Esophagus muscularis mucosa (tissue), 4 donors: ENCODE measurements around the gene LINC01488. TPM values are rescaled to one million over a fixed set of nuclear protein-coding genes. Genes with fewer than 3 reads are reported as not detected.
A peak's percentile ranks its signal among the peaks of the same experiment; 100 is the strongest.

Experiments
- DNase-seq: peaks from one replicate; pipeline ENCODE4 v3.0.0-alpha.2; 2017; ENCODE audit errors: extremely low spot score
- H3K27ac ChIP-seq, 4 donors: fragments of 200-600 bp; sonication (generic); replicated peaks in 1 of 4; 1 replicate in 3 of 4; 2 replicates in 1 of 4; pipeline ENCODE4 v1.5.1; 2016 to 2019; ENCODE audit warnings: mild to moderate bottlenecking in 1 of 4
- H3K27me3 ChIP-seq, 4 donors: fragments of 200-600 bp; sonication (generic); one replicate each; pipeline versions ENCODE4 v1.5.1 to v1.6.0; 2016 to 2019
- H3K36me3 ChIP-seq, 4 donors: fragments of 200-600 bp; sonication (generic); one replicate each; pipeline ENCODE4 v1.5.1; 2016 to 2019
- H3K4me1 ChIP-seq, 4 donors: fragments of 200-600 bp; sonication (generic); one replicate each; pipeline ENCODE4 v1.5.1; 2016 to 2019
- H3K4me3 ChIP-seq, 4 donors: fragments of 200-600 bp; sonication (generic); 1 replicate in 2 of 4; 2 replicates in 2 of 4; pipeline ENCODE4 v1.5.1; 2016 to 2019; ENCODE audit warnings: mild to moderate bottlenecking in 4 of 4, moderate library complexity in 1 of 4
- H3K9me3 ChIP-seq, 4 donors: fragments of 200-600 bp; sonication (generic); 1 replicate in 3 of 4; 2 replicates in 1 of 4; pipeline ENCODE4 v1.5.1; 2016 to 2019
- CTCF ChIP-seq, 3 experiments: fragments of 200-600 bp in 2 of 3; fragments of 450-650 bp in 1 of 3; sonication (generic) in 2 of 3; IDR thresholded peaks; one replicate each; pipeline ENCODE4 v1.5.1; 2017 to 2019; ENCODE audit warnings: antibody characterized with exemption in 3 of 3, mild to moderate bottlenecking in 2 of 3, moderate library complexity in 1 of 3
- EP300 ChIP-seq: sonication (generic); formaldehyde crosslinking; IDR thresholded peaks from one replicate; pipeline ENCODE4 v1.6.1; 2017; ENCODE audit warnings: antibody characterized with exemption
- POLR2A ChIP-seq: fragments of 450-650 bp; IDR thresholded peaks from one replicate; pipeline ENCODE4 v1.6.1; 2017; ENCODE audit warnings: antibody characterized with exemption, moderate library complexity, mild to moderate bottlenecking, low read depth
- POLR2AphosphoS5 ChIP-seq, 2 donors: sonication (generic); formaldehyde crosslinking; IDR thresholded peaks; one replicate each; pipeline ENCODE4 v1.6.1; 2017; ENCODE audit warnings: antibody characterized with exemption in 2 of 2
- WGBS: methylation state at CpG from one replicate; pipeline ENCODE4 v1.1.5; 2018; 5-methylcytosine and 5-hydroxymethylcytosine counted together
- intact Hi-C: fragments of 100-400 bp; cut with DNase I; formaldehyde crosslinking; loops from one replicate; pipeline ENCODE4 v1.15.1; 2023
- total RNA-seq, 4 donors: library from RNA; depleted of rRNA; stranded (reverse); fragments of >200 nt; gene quantifications; one replicate each; pipeline versions ENCODE4 v1.1.0 to v1.2.1, GENCODE V29; 2016

Gene LINC01488
- total RNA-seq, 4 donors from 2014 or later: not detected

GRCh38 chr11:69484427-69485259 lies 3.2 kb downstream of the LINC01488 start:
- WGBS: 100% methylated on average over 5 of the region's 13 CpGs
- H3K27ac ChIP-seq: no peak overlapping the region
- no peaks in the 10 kb centered on the region for H3K9me3 ChIP-seq
- no peaks in the 10 kb centered on the region for H3K27me3 ChIP-seq
- H3K4me1 ChIP-seq: peaks cover 33 to 44% (median 37%) of the 10 kb centered on the region in 4 donors
- DNase-seq: no peak
- H3K4me3 ChIP-seq: no peak overlapping the region
- H3K36me3 ChIP-seq: no peaks in the 10 kb centered on the region
- intact Hi-C loops: no loop called here
- TF ChIP-seq EP300 (no peak), POLR2A (no peak), POLR2AphosphoS5 (IDR thresholded peaks at IDR 0.05) (no peak), CTCF (IDR thresholded peaks at IDR 0.05) (no peak)

GRCh38 chr11:69485337-69486041 lies 4.0 kb downstream of the LINC01488 start:
- no peaks in the 10 kb centered on the region for H3K36me3 ChIP-seq
- no peaks in the 10 kb centered on the region for H3K27me3 ChIP-seq
- 100% methylated on average over 3 of the region's 11 CpGs for WGBS
- TF ChIP-seq EP300: no peak
- no peak for TF ChIP-seq POLR2AphosphoS5 (IDR thresholded peaks at IDR 0.05)
- TF ChIP-seq POLR2A: no peak
- no peak for TF ChIP-seq CTCF (IDR thresholded peaks at IDR 0.05)
- H3K9me3 ChIP-seq: no peaks in the 10 kb centered on the region
- intact Hi-C loops: no loop called here
- no peak overlapping the region for H3K27ac ChIP-seq
- no peak overlapping the region for H3K4me3 ChIP-seq
- H3K4me1 ChIP-seq: peaks cover 31 to 38% (median 33%) of the 10 kb centered on the region in 4 donors
- DNase-seq: no peak

- no peak overlapping the region for H3K4me3 ChIP-seq
- no peak for DNase-seq
- TF ChIP-seq CTCF (IDR thresholded peaks at IDR 0.05) (no peak), POLR2AphosphoS5 (IDR thresholded peaks at IDR 0.05) (no peak)
- H3K36me3 ChIP-seq: no peaks in the 10 kb centered on the region
- intact Hi-C loops: no loop called here
- H3K27ac ChIP-seq: peak overlapping the region in 3 of 4 donors; percentile 0 to 35 (median 13)
- H3K4me1 ChIP-seq: peaks cover 26 to 33% (median 28%) of the 10 kb centered on the region in 4 donors
- H3K27me3 ChIP-seq: no peaks in the 10 kb centered on the region
- WGBS: 91% methylated on average over 17 of the region's 17 CpGs
- no peaks in the 10 kb centered on the region for H3K9me3 ChIP-seq
Observed at GRCh38 chr11:69486056-69486772, 4.8 kb downstream of the LINC01488 start.

GRCh38 chr11:69486773-69487291 lies 5.4 kb downstream of the LINC01488 start:
- H3K9me3 ChIP-seq: no peaks in the 10 kb centered on the region
- peaks cover 26 to 33% (median 28%) of the 10 kb centered on the region in 4 donors for H3K4me1 ChIP-seq
- no peaks in the 10 kb centered on the region for H3K36me3 ChIP-seq
- 89% methylated on average over 17 of the region's 19 CpGs for WGBS
- peak overlapping the region in 3 of 4 donors; percentile 0 to 35 (median 13) for H3K27ac ChIP-seq
- no peak for DNase-seq
- H3K27me3 ChIP-seq: no peaks in the 10 kb centered on the region
- no peak for TF ChIP-seq CTCF (IDR thresholded peaks at IDR 0.05)
- no peak for TF ChIP-seq POLR2AphosphoS5 (IDR thresholded peaks at IDR 0.05)
- intact Hi-C loops: no loop called here
- no peak overlapping the region for H3K4me3 ChIP-seq
